ENCODE measurements around the gene MAP3K21.

GRCh38 chr1:233304489-233305102 lies 22.9 kb upstream of the MAP3K21 start:
- TF ChIP-seq POLR2A (IDR thresholded peaks at IDR 0.05) (no peak), CTCF (IDR thresholded peaks at IDR 0.05) (peak in 1 of 3 donors; percentile 69)
